H9 (cell line): Measurements from ENCODE around the gene RYR3. TPM values are rescaled to one million over a fixed set of nuclear protein-coding genes. Genes with fewer than 3 reads are reported as not detected.

Experiments used
- DNase-seq: peaks from one replicate; pipeline ENCODE4 v3.0.0-alpha.2; 2017
- H2AFZ ChIP-seq: one replicate; pipeline ENCODE4 v1.6.1; 2013; ENCODE audit warnings: mild to moderate bottlenecking, low read length, control low read depth, moderate library complexity
- H2AK5ac ChIP-seq: 2 replicates; pipeline ENCODE4 v1.6.1; 2013; ENCODE audit warnings: low read length, control low read depth, mixed read lengths; ENCODE audit not compliant: insufficient read length
- H2BK120ac ChIP-seq: one replicate; pipeline ENCODE4 v1.6.1; 2013; ENCODE audit warnings: low read depth, mild to moderate bottlenecking, low read length, control low read depth, inconsistent platforms; ENCODE audit not compliant: poor library complexity, severe bottlenecking
- H2BK12ac ChIP-seq: 2 replicates; pipeline ENCODE4 v1.6.1; 2013; ENCODE audit warnings: low read length, control low read depth, mixed read lengths, low read depth; ENCODE audit not compliant: insufficient read length
- H2BK15ac ChIP-seq: 2 replicates; pipeline ENCODE4 v1.6.1; 2013; ENCODE audit warnings: low read depth, low read length, control low read depth
- H2BK20ac ChIP-seq: one replicate; pipeline ENCODE4 v1.6.1; 2013; ENCODE audit warnings: low read depth, mild to moderate bottlenecking, low read length, control low read depth, inconsistent platforms; ENCODE audit not compliant: poor library complexity, severe bottlenecking
- H2BK5ac ChIP-seq: 2 replicates; pipeline ENCODE4 v1.6.1; 2013; ENCODE audit warnings: low read length, control low read depth, mixed read lengths; ENCODE audit not compliant: insufficient read length
- H3K14ac ChIP-seq: 2 replicates; pipeline ENCODE4 v1.6.1; 2013; ENCODE audit warnings: low read length, control low read depth; ENCODE audit not compliant: insufficient read depth
- H3K18ac ChIP-seq: 2 replicates; pipeline ENCODE4 v1.6.1; 2013; ENCODE audit warnings: low read depth, mild to moderate bottlenecking, mixed read lengths, low read length, control low read depth; ENCODE audit not compliant: insufficient read length
- H3K23ac ChIP-seq: 2 replicates; pipeline ENCODE4 v1.6.1; 2013; ENCODE audit warnings: low read length, control low read depth, mixed read lengths, low read depth; ENCODE audit not compliant: insufficient read length
- H3K23me2 ChIP-seq: 2 replicates; pipeline ENCODE4 v1.6.1; 2013; ENCODE audit warnings: low read depth, mild to moderate bottlenecking, mixed read lengths, low read length, control low read depth; ENCODE audit not compliant: insufficient read length, poor library complexity, severe bottlenecking
- H3K27ac ChIP-seq: 2 replicates; pipeline ENCODE4 v1.5.1; 2013; ENCODE audit warnings: low read length, control low read depth, mixed read lengths, low read depth; ENCODE audit not compliant: insufficient read length
- H3K27me3 ChIP-seq: 2 replicates; pipeline ENCODE4 v1.6.1; 2013; ENCODE audit warnings: low read length, control low read depth, inconsistent platforms; ENCODE audit not compliant: insufficient read depth
- H3K4ac ChIP-seq: 2 replicates; pipeline ENCODE4 v1.6.1; 2013; ENCODE audit warnings: low read depth, mild to moderate bottlenecking, control low read depth, inconsistent platforms, low read length, moderate library complexity
- H3K4me1 ChIP-seq: 2 replicates; pipeline ENCODE4 v1.6.1; 2013; ENCODE audit warnings: low read length, control low read depth, inconsistent platforms; ENCODE audit not compliant: insufficient read depth
- H3K4me2 ChIP-seq: 2 replicates; pipeline ENCODE4 v1.6.1; 2013; ENCODE audit warnings: low read length, control low read depth, mixed read lengths; ENCODE audit not compliant: insufficient read length, insufficient read depth
- H3K56ac ChIP-seq: 2 replicates; pipeline ENCODE4 v1.6.1; 2013; ENCODE audit warnings: low read depth, mild to moderate bottlenecking, mixed read lengths, low read length, control low read depth; ENCODE audit not compliant: insufficient read length
- H3K79me1 ChIP-seq: 2 replicates; pipeline ENCODE4 v1.6.1; 2013; ENCODE audit warnings: low read depth, mild to moderate bottlenecking, moderate library complexity, low read length, control low read depth, inconsistent platforms; ENCODE audit not compliant: insufficient read depth, poor library complexity, severe bottlenecking
- H3K79me2 ChIP-seq: 2 replicates; pipeline ENCODE4 v1.6.1; 2013; ENCODE audit warnings: low read length, control low read depth, inconsistent platforms; ENCODE audit not compliant: insufficient read depth
- H3K9ac ChIP-seq: 2 replicates; pipeline ENCODE4 v1.6.1; 2013; ENCODE audit warnings: low read length, control low read depth, mixed read lengths; ENCODE audit not compliant: insufficient read length; ENCODE audit errors: extremely low read depth
- H3K9me3 ChIP-seq: one replicate; pipeline ENCODE4 v1.6.1; 2013; ENCODE audit warnings: low read depth, low read length, inconsistent platforms; ENCODE audit not compliant: control insufficient read depth
- H3T11ph ChIP-seq: one replicate; pipeline ENCODE4 v1.6.1; 2013; ENCODE audit warnings: mild to moderate bottlenecking, low read length, control low read depth, inconsistent platforms
- H4K20me1 ChIP-seq: one replicate; pipeline ENCODE4 v1.6.1; 2013; ENCODE audit not compliant: control insufficient read depth, insufficient read length, insufficient read depth
- H4K5ac ChIP-seq: 2 replicates; pipeline ENCODE4 v1.6.1; 2013; ENCODE audit warnings: low read depth, mild to moderate bottlenecking, mixed read lengths, low read length, control low read depth; ENCODE audit not compliant: insufficient read length
- H4K8ac ChIP-seq: replicated peaks from 2 replicates; pipeline ENCODE4 v1.6.1; 2013; ENCODE audit warnings: low read length, control low read depth, mixed read lengths, low read depth; ENCODE audit not compliant: insufficient read length
- H4K91ac ChIP-seq: 2 replicates; pipeline ENCODE4 v1.6.1; 2013; ENCODE audit warnings: low read depth, mild to moderate bottlenecking, moderate library complexity, mixed read lengths, low read length, control low read depth; ENCODE audit not compliant: insufficient read length
- H3K27ac Mint-ChIP-seq, 3 experiments: 2 replicates in 2 of 3; 3 replicates in 1 of 3; pipeline ENCODE4 v1.8.0; 2020 to 2021; ENCODE audit warnings: mixed read lengths in 3 of 3, mild to moderate bottlenecking in 1 of 3, moderate library complexity in 1 of 3
- H3K27me3 Mint-ChIP-seq: 2 replicates; pipeline ENCODE4 v1.8.0; 2021; ENCODE audit warnings: low read depth, mild to moderate bottlenecking, moderate library complexity, mixed read lengths
- H3K36me3 Mint-ChIP-seq, 3 experiments: 2 replicates in 2 of 3; 3 replicates in 1 of 3; pipeline ENCODE4 v1.8.0; 2020 to 2021; ENCODE audit warnings: low read depth in 3 of 3, mixed read lengths in 3 of 3; ENCODE audit not compliant: insufficient read depth in 1 of 3
- H3K4me1 Mint-ChIP-seq, 2 experiments: 2 replicates each; pipeline ENCODE4 v1.8.0; 2020; ENCODE audit warnings: mixed read lengths in 2 of 2
- H3K4me3 Mint-ChIP-seq, 2 experiments: 2 replicates in 1 of 2; 3 replicates in 1 of 2; pipeline ENCODE4 v1.8.0; 2020 to 2021; ENCODE audit warnings: mild to moderate bottlenecking in 2 of 2, mixed read lengths in 2 of 2, moderate library complexity in 1 of 2
- H3K9me3 Mint-ChIP-seq, 2 experiments: 2 replicates in 1 of 2; 3 replicates in 1 of 2; pipeline ENCODE4 v1.8.0; 2020; ENCODE audit warnings: mild to moderate bottlenecking in 2 of 2, mixed read lengths in 2 of 2, moderate library complexity in 1 of 2
- CTCF ChIP-seq: fragments of 200-600 bp; sonication (generic); conservative IDR thresholded peaks from 3 replicates; pipeline ENCODE4 v1.8.0; 2021; ENCODE audit warnings: antibody characterized with exemption, mild to moderate bottlenecking
- total RNA-seq: library from RNA; stranded (reverse); gene quantifications from 2 replicates; pipeline ENCODE4 v1.2.1, GENCODE V29; 2021

Gene RYR3
- total RNA-seq, 1 experiment from 2014 or later: 0.85 TPM

- Histone ChIP-seq H2AFZ (no peak overlapping the region), H3K27ac (no peak overlapping the region), H3K14ac (no peak overlapping the region), H3K9ac (no peak overlapping the region), H2BK5ac (no peak overlapping the region), H4K5ac (no peak overlapping the region), H4K8ac (no peak overlapping the region), H3T11ph (no peak overlapping the region), H3K79me2 (no peaks in the 10 kb centered on the region), H3K9me3 (no peaks in the 10 kb centered on the region), H2AK5ac (no peak overlapping the region), H2BK120ac (no peak overlapping the region), H3K4me2 (no peak overlapping the region), H2BK20ac (no peak overlapping the region), H2BK12ac (no peak overlapping the region), H3K79me1 (no peaks in the 10 kb centered on the region), H4K20me1 (no peaks in the 10 kb centered on the region), H3K4me1 (no peaks in the 10 kb centered on the region), H3K23me2 (no peaks in the 10 kb centered on the region), H3K18ac (no peak overlapping the region), H3K4ac (no peak overlapping the region), H3K56ac (no peak overlapping the region), H2BK15ac (no peak overlapping the region), H3K23ac (no peak overlapping the region), H4K91ac (no peak overlapping the region), H3K27me3 (no peaks in the 10 kb centered on the region)
- DNase-seq: no peak
- H3K27ac Mint-ChIP-seq: no peak overlapping the region
- no peaks in the 10 kb centered on the region for H3K36me3 Mint-ChIP-seq
- no peaks in the 10 kb centered on the region for H3K27me3 Mint-ChIP-seq
- H3K4me1 Mint-ChIP-seq: peaks cover 27 to 28% of the 10 kb centered on the region in 2 experiments
- H3K9me3 Mint-ChIP-seq: no peaks in the 10 kb centered on the region
- no peak overlapping the region for H3K4me3 Mint-ChIP-seq
- TF ChIP-seq CTCF: no peak
Observed at GRCh38 chr15:33907326-33907725, 596.6 kb downstream of the RYR3 start.
